IMR-90 (cell line): Measurements from ENCODE around the gene SNX14. TPM values are rescaled to one million over a fixed set of nuclear protein-coding genes. Genes with fewer than 3 reads are reported as not detected.

Source experiments
- ATAC-seq: fragments of 200-7000 bp; cut with Tn5 transposase; 2 replicates; pipeline ENCODE4 v1.9.1; 2020; ENCODE audit warnings: low read depth, mild to moderate bottlenecking, moderate library complexity
- BruUV-seq: library from RNA; stranded (reverse); fragments of 400-500 nt; replicated peaks from 2 replicates; lab custom pipeline; 2021; lab: Mats Ljungman, UMichigan
- CTCF ChIA-PET: fragments of 300-600 bp; formaldehyde crosslinking; extraction: SDS; loops from one replicate; lab custom pipeline; 2021; ENCODE audit warnings: antibody characterized with exemption; lab: Yijun Ruan, JAX
- POLR2A ChIA-PET: fragments of 300-600 bp; sonication (Branson Sonifier 250); formaldehyde crosslinking; loops from one replicate; lab custom pipeline; 2022; ENCODE audit warnings: antibody characterized with exemption; ENCODE audit not compliant: unreplicated experiment; lab: Charles Lee
- DNase-seq: peaks from one replicate; pipeline ENCODE4 v3.0.0; 2013
- H2AFZ ChIP-seq: replicated peaks from 2 replicates; pipeline ENCODE3; 2013; ENCODE audit warnings: low read length, mild to moderate bottlenecking; ENCODE audit not compliant: poor library complexity
- H2AK5ac ChIP-seq: 2 replicates; pipeline ENCODE4 v1.6.1; 2013; ENCODE audit warnings: low read depth, low read length, inconsistent platforms
- H2AK9ac ChIP-seq: replicated peaks from 2 replicates; pipeline ENCODE3; 2013; ENCODE audit warnings: mild to moderate bottlenecking, low read depth, low read length, moderate library complexity; ENCODE audit not compliant: poor library complexity
- H2BK120ac ChIP-seq: 2 replicates; pipeline ENCODE4 v1.6.1; 2013; ENCODE audit warnings: low read depth, low read length, inconsistent platforms
- H2BK15ac ChIP-seq: 3 replicates; pipeline ENCODE4 v1.6.1; 2013; ENCODE audit warnings: low read depth, low read length, inconsistent platforms
- H2BK20ac ChIP-seq: 2 replicates; pipeline ENCODE4 v1.6.1; 2013; ENCODE audit warnings: low read depth, mild to moderate bottlenecking, inconsistent platforms, low read length, moderate library complexity
- H2BK5ac ChIP-seq: 2 replicates; pipeline ENCODE4 v1.6.1; 2013; ENCODE audit warnings: mild to moderate bottlenecking, low read depth, low read length, inconsistent platforms; ENCODE audit not compliant: poor library complexity, severe bottlenecking
- H3K14ac ChIP-seq: replicated peaks from 2 replicates; pipeline ENCODE4 v1.6.1; 2013; ENCODE audit warnings: low read depth, low read length, inconsistent platforms
- H3K18ac ChIP-seq: 2 replicates; pipeline ENCODE4 v1.6.1; 2013; ENCODE audit warnings: low read depth, low read length, control low read depth
- H3K23ac ChIP-seq: 2 replicates; pipeline ENCODE4 v1.6.1; 2013; ENCODE audit warnings: low read depth, low read length, inconsistent platforms
- H3K27ac ChIP-seq: 2 replicates; pipeline ENCODE4 v1.5.1; 2013; ENCODE audit warnings: mild to moderate bottlenecking, control low read depth, low read length; ENCODE audit not compliant: insufficient read depth
- H3K27me3 ChIP-seq: 2 replicates; pipeline ENCODE4 v1.6.1; 2013; ENCODE audit warnings: low read length; ENCODE audit not compliant: control insufficient read depth, insufficient read depth
- H3K36me3 ChIP-seq: 2 replicates; pipeline ENCODE4 v1.6.1; 2013; ENCODE audit warnings: low read length, mixed read lengths; ENCODE audit not compliant: control insufficient read depth, insufficient read depth
- H3K4ac ChIP-seq: 2 replicates; pipeline ENCODE4 v1.6.1; 2013; ENCODE audit warnings: low read depth, low read length, inconsistent platforms
- H3K4me1 ChIP-seq: 2 replicates; pipeline ENCODE4 v1.6.1; 2013; ENCODE audit warnings: low read length, mixed read lengths; ENCODE audit not compliant: control insufficient read depth, insufficient read depth
- H3K4me2 ChIP-seq: 2 replicates; pipeline ENCODE4 v1.6.1; 2013; ENCODE audit warnings: low read depth, mild to moderate bottlenecking, control low read depth, low read length, moderate library complexity
- H3K4me3 ChIP-seq: 2 replicates; pipeline ENCODE4 v1.5.1; 2013; ENCODE audit warnings: low read depth, mild to moderate bottlenecking, control low read depth, low read length, moderate library complexity; ENCODE audit not compliant: insufficient read depth
- H3K56ac ChIP-seq: 2 replicates; pipeline ENCODE4 v1.6.1; 2013; ENCODE audit warnings: low read length, inconsistent platforms; ENCODE audit not compliant: insufficient read depth; ENCODE audit errors: extremely low read depth
- H3K79me1 ChIP-seq, 2 experiments: 2 replicates each; pipeline ENCODE4 v1.6.1; 2013; ENCODE audit warnings: low read length in 2 of 2, inconsistent platforms in 1 of 2, low read depth in 1 of 2
- H3K9ac ChIP-seq: 2 replicates; pipeline ENCODE4 v1.6.1; 2013; ENCODE audit warnings: low read depth, low read length, control low read depth
- H3K9me1 ChIP-seq: 2 replicates; pipeline ENCODE4 v1.6.1; 2013; ENCODE audit warnings: low read length, inconsistent platforms; ENCODE audit not compliant: insufficient read depth
- H3K9me3 ChIP-seq: 2 replicates; pipeline ENCODE4 v1.6.1; 2013; ENCODE audit warnings: low read length; ENCODE audit not compliant: control insufficient read depth, insufficient read depth
- H4K20me1 ChIP-seq: 2 replicates; pipeline ENCODE4 v1.6.1; 2013; ENCODE audit warnings: low read length, inconsistent platforms; ENCODE audit not compliant: insufficient read depth
- H4K5ac ChIP-seq: 2 replicates; pipeline ENCODE4 v1.6.1; 2013; ENCODE audit warnings: mild to moderate bottlenecking, low read depth, low read length, control low read depth
- H4K8ac ChIP-seq, 2 experiments: 2 replicates each; pipeline ENCODE4 v1.6.1; 2013; ENCODE audit warnings: low read depth in 2 of 2, low read length in 2 of 2, control low read depth in 1 of 2, inconsistent platforms in 1 of 2
- H4K91ac ChIP-seq: 2 replicates; pipeline ENCODE4 v1.6.1; 2013; ENCODE audit warnings: low read depth, low read length, inconsistent platforms; ENCODE audit not compliant: insufficient read depth
- BHLHE40 ChIP-seq: fragments of 150-350 bp; IDR thresholded peaks from 2 replicates; pipeline ENCODE4 v1.6.1; 2016; ENCODE audit warnings: mild to moderate bottlenecking, low read depth, low read length
- CEBPB ChIP-seq: IDR thresholded peaks from 2 replicates; pipeline ENCODE4 v1.6.1; 2012; ENCODE audit warnings: low read depth, low read length, improper control_type of control experiment
- FOS ChIP-seq: fragments of 150-350 bp; IDR thresholded peaks from 2 replicates; pipeline ENCODE4 v1.6.1; 2016; ENCODE audit warnings: low read depth, low read length
- MAFK ChIP-seq: IDR thresholded peaks from 2 replicates; pipeline ENCODE4 v1.6.1; 2012; ENCODE audit warnings: low read depth, low read length, improper control_type of control experiment
- MAZ ChIP-seq: IDR thresholded peaks from 2 replicates; pipeline ENCODE4 v1.6.1; 2012; ENCODE audit warnings: low read depth, mild to moderate bottlenecking, low read length, improper control_type of control experiment, moderate library complexity, borderline replicate concordance
- MXI1 ChIP-seq: IDR thresholded peaks from 2 replicates; pipeline ENCODE4 v1.6.1; 2012; ENCODE audit warnings: low read depth, mild to moderate bottlenecking, low read length, moderate library complexity, borderline replicate concordance
- NFE2L2 ChIP-seq: fragments of 150-350 bp; IDR thresholded peaks from 2 replicates; pipeline ENCODE4 v1.6.1; 2016; ENCODE audit warnings: low read depth, mild to moderate bottlenecking, low read length
- POLR2A ChIP-seq: IDR thresholded peaks from 2 replicates; pipeline ENCODE4 v1.6.1; 2012; ENCODE audit warnings: mild to moderate bottlenecking, low read depth, low read length
- RAD21 ChIP-seq: IDR thresholded peaks from 2 replicates; pipeline ENCODE4 v1.6.1; 2012; ENCODE audit warnings: low read length, improper control_type of control experiment
- RCOR1 ChIP-seq: IDR thresholded peaks from 2 replicates; pipeline ENCODE4 v1.6.1; 2012; ENCODE audit warnings: mild to moderate bottlenecking, low read length, improper control_type of control experiment; ENCODE audit not compliant: insufficient replicate concordance
- RFX5 ChIP-seq: IDR thresholded peaks from 2 replicates; pipeline ENCODE4 v1.8.0; 2012; ENCODE audit warnings: low read depth, mild to moderate bottlenecking, low read length, moderate library complexity
- WGBS, 2 experiments: methylation state at CpG; one replicate each; pipeline versions ENCODE4 v1.1.5 to v1.1.7; 2013; ENCODE audit warnings: missing lambda C conversion rate in 2 of 2; ENCODE audit not compliant: insufficient read length in 1 of 2; ENCODE audit errors: extremely low coverage in 2 of 2; 5-methylcytosine and 5-hydroxymethylcytosine counted together
- dilution Hi-C: fragments of 300-500 bp; cut with HindIII; formaldehyde crosslinking; loops from one replicate; pipeline ENCODE4 v1.14.3; 2018; ENCODE audit warnings: low sequenced_read_pairs; ENCODE audit not compliant: unreplicated experiment
- in situ Hi-C: fragments of 300-500 bp; cut with MboI; formaldehyde crosslinking; loops from 3 replicates; pipeline ENCODE4 v1.14.3; 2019; ENCODE audit warnings: low sequenced_read_pairs, inconsistent platforms, mixed read lengths
- intact Hi-C: fragments of 100-400 bp; cut with micrococcal nuclease; formaldehyde crosslinking; loops from 2 replicates; pipeline ENCODE4 v1.10.0; 2022
- polyA plus RNA-seq, 3 experiments: library from polyadenylated mRNA; depleted of rRNA; stranded (reverse); fragments of >200 nt; gene quantifications; 2 replicates each; pipeline ENCODE4 v1.2.3, GENCODE V29; 2012; ENCODE audit warnings: low replicate concordance in 1 of 3
- total RNA-seq: library from RNA; depleted of rRNA; stranded (reverse); fragments of >200 nt; gene quantifications from 2 replicates; pipeline ENCODE4 v1.2.3, GENCODE V29; 2012
- TF ChIP-seq, protein P1 (sequence below): fragments of 150-350 bp; IDR thresholded peaks from 2 replicates; pipeline ENCODE4 v1.6.1; 2017; ENCODE audit warnings: mild to moderate bottlenecking, antibody characterized with exemption, low read length, low read depth
- TF ChIP-seq, protein P2 (sequence below): fragments of 150-350 bp; IDR thresholded peaks from 2 replicates; pipeline ENCODE4 v1.6.1; 2016; ENCODE audit warnings: low read depth, mild to moderate bottlenecking, low read length, moderate library complexity, borderline replicate concordance
- TF ChIP-seq, protein P3 (sequence below): conservative IDR thresholded peaks from 2 replicates; pipeline ENCODE4 v1.5.1; 2012; ENCODE audit warnings: mild to moderate bottlenecking, low read depth, low read length, improper control_type of control experiment

The SNX14 gene
- total and polyA plus RNA-seq, 2 of the 4 experiments (the other 2 are of a cell fraction): 39.9 to 61.8 TPM

DNA sequence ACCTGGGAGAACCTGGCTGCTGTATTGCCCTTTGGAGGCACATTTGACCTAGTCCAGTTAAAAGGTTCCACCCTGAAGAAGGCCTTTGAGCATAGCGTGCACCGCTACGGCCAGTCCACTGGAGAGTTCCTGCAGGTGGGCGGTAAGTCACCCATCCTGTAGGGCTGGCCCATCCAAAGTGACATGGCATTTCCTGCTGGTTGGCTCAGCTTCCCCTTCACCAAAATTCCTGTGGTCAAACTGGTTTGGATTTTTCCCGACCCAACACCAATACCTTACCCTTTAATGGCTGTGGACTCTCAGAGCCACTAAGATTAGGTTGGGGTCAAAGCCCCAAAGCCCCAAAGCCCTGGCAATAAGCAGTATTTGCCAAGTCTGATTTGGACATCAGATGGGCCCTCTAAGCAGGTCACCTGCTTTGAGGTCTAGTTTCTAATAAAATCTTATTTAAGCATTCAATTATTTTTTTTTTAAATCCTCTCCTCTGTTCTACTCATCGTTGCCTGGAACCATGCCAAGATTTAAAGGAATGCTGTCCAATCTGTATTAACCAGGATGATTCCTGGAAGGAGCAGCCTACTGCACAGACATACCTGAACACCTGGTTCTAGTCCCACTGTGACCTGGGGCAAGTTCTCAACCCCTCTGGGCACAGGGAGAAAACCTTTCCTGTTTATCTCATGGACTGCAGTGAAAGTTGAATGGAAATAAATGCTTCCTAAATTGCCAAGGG, 103.0 kb downstream of the SNX14 start:
- TF ChIP-seq RAD21 (no peak), MXI1 (no peak), MAFK (no peak), NFE2L2 (no peak), RFX5 (no peak), RCOR1 (no peak), MAZ (no peak), POLR2A (no peak), CEBPB (no peak), BHLHE40 (no peak), FOS (no peak)
- TF ChIP-seq, protein P1, sequence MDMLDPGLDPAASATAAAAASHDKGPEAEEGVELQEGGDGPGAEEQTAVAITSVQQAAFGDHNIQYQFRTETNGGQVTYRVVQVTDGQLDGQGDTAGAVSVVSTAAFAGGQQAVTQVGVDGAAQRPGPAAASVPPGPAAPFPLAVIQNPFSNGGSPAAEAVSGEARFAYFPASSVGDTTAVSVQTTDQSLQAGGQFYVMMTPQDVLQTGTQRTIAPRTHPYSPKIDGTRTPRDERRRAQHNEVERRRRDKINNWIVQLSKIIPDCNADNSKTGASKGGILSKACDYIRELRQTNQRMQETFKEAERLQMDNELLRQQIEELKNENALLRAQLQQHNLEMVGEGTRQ: no peak
- TF ChIP-seq, protein P2, sequence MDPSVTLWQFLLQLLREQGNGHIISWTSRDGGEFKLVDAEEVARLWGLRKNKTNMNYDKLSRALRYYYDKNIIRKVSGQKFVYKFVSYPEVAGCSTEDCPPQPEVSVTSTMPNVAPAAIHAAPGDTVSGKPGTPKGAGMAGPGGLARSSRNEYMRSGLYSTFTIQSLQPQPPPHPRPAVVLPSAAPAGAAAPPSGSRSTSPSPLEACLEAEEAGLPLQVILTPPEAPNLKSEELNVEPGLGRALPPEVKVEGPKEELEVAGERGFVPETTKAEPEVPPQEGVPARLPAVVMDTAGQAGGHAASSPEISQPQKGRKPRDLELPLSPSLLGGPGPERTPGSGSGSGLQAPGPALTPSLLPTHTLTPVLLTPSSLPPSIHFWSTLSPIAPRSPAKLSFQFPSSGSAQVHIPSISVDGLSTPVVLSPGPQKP: no peak
- TF ChIP-seq, protein P3, sequence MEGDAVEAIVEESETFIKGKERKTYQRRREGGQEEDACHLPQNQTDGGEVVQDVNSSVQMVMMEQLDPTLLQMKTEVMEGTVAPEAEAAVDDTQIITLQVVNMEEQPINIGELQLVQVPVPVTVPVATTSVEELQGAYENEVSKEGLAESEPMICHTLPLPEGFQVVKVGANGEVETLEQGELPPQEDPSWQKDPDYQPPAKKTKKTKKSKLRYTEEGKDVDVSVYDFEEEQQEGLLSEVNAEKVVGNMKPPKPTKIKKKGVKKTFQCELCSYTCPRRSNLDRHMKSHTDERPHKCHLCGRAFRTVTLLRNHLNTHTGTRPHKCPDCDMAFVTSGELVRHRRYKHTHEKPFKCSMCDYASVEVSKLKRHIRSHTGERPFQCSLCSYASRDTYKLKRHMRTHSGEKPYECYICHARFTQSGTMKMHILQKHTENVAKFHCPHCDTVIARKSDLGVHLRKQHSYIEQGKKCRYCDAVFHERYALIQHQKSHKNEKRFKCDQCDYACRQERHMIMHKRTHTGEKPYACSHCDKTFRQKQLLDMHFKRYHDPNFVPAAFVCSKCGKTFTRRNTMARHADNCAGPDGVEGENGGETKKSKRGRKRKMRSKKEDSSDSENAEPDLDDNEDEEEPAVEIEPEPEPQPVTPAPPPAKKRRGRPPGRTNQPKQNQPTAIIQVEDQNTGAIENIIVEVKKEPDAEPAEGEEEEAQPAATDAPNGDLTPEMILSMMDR: no peak
- Histone ChIP-seq H3K79me1 (peaks cover 9 to 15% of the 10 kb centered on the region in 2 experiments; a peak in 3 of 4 replicates), H3K9me3 (no peaks in the 10 kb centered on the region), H2AFZ (no peak overlapping the region), H3K4me3 (no peak overlapping the region), H2BK20ac (no peak overlapping the region), H3K4ac (no peak overlapping the region), H3K18ac (no peak overlapping the region), H3K4me1 (peaks cover 2% of the 10 kb centered on the region; the same call in 1 of the 2 replicates), H3K27me3 (no peaks in the 10 kb centered on the region), H4K5ac (no peak overlapping the region), H3K36me3 (peaks cover 36% of the 10 kb centered on the region), H3K4me2 (no peak overlapping the region), H3K9ac (no peak overlapping the region), H3K14ac (0 out of 2 replicates have a peak overlapping the region, but pooled peaks have one; percentile 15), H2BK5ac (no peak overlapping the region), H4K8ac (no peak overlapping the region), H3K23ac (no peak overlapping the region), H2BK120ac (no peak overlapping the region), H2AK5ac (no peak overlapping the region; the same call in 1 of the 2 replicates), H3K27ac (no peak overlapping the region), H4K20me1 (no peaks in the 10 kb centered on the region), H2AK9ac (no peak overlapping the region), H3K9me1 (0 out of 2 replicates have a peak, but pooled peaks cover 15% of the 10 kb centered on the region), H4K91ac (no peak overlapping the region), H2BK15ac (no peak overlapping the region), H3K56ac (no peak overlapping the region)
- ChIA-PET CTCF (no interaction called here), POLR2A (no interaction called here)
- no TSS peak for BruUV-seq
- in situ Hi-C loops (no loop called here), dilution Hi-C loops (no loop called here), intact Hi-C loops (no loop called here)
- DNase-seq (peak; percentile 26), ATAC-seq (no peak)
- 47% methylated on average over 2 of the region's 6 CpGs; no CpG with 5 or more reads in 1 of the 2 experiments for WGBS, 2 experiments
